NCI-H2196 treated with DMSO at 0.1 percent for 48 hours (cell line): ENCODE results near the gene TRDMT1.

ENCODE experiments used
- DNase-seq: peaks from one replicate; lab custom pipeline; 2025; ENCODE audit not compliant: unreplicated experiment; lab: John Stamatoyannopoulos, UW

The TRDMT1 gene

DNA sequence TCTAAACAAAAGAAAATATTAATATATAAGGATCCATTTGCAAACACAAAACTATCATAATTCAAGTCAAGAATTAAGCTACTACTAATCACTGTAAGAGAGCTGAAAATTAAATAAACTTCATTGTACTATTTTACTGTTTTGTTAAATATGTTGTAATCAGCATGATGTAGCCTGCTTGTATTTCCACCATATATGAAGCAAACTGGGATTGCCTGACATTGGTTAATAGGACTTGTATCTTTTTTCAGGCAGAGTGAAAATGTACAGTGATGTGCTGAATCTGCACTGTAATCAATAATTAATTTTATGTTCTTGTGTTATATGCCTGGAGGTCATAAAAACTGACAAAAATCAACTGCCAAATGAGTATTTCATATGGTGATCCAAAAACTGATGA lies 25.4 kb downstream of the TRDMT1 start:
- DNase-seq: no peak

DNA sequence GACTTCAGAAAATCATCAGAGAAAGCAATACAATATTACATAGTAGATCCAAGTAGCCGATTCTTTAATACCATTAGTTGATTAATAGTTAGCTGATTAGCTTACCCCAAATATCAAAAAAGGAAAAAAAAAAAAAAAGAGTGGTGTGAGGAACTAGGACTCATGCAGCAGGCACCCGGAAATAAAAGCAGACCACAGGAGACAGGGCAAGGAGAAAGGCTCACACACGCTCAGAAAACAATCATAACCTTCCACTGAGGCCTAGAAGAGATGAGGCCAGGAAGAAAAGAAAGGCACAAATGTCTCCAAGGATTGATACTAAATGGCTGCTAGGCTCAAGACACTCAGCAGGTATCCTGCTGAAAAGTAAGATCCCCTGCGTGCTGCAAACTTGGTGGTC lies 25.9 kb downstream of the TRDMT1 start:
- no peak for DNase-seq

GRCh38 chr10:17174626-17175025 lies 26.8 kb downstream of the TRDMT1 start:
- no peak for DNase-seq

- no peak for DNase-seq
These were observed 30.3 kb downstream of the TRDMT1 start for GRCh38 chr10:17171141-17171641.

GRCh38 chr10:17169803-17170202 lies 31.7 kb downstream of the TRDMT1 start:
- DNase-seq: no peak

- DNase-seq: no peak
These were observed 34.8 kb downstream of the TRDMT1 start for GRCh38 chr10:17166699-17167098.

GRCh38 chr10:17162828-17163227 lies 38.6 kb downstream of the TRDMT1 start:
- no peak for DNase-seq

GRCh38 chr10:17161775-17162174 lies 39.7 kb downstream of the TRDMT1 start:
- DNase-seq: no peak

GRCh38 chr10:17157024-17157423 lies 44.4 kb downstream of the TRDMT1 start:
- no peak for DNase-seq

DNA sequence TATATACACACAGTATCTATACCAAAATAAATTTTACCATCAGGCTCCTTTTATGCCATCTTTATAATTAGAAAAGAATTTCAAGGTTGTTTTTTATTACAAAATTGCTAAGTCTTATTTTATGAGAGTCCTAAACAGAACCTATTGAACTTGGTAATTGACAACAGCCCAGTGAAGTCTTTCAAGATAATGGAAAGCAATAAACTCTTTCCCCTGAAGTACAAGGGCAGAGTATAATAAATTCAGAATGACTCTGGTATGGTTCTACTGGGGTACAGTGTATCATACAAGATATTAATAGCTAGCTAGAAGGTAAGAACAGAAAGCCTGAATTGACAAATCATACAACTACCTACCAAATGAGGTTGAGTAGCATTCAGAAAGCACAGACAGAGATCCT lies 45.6 kb downstream of the TRDMT1 start:
- no peak for DNase-seq

- no peak for DNase-seq
These were observed 47.4 kb downstream of the TRDMT1 start for GRCh38 chr10:17154116-17154515.

DNA sequence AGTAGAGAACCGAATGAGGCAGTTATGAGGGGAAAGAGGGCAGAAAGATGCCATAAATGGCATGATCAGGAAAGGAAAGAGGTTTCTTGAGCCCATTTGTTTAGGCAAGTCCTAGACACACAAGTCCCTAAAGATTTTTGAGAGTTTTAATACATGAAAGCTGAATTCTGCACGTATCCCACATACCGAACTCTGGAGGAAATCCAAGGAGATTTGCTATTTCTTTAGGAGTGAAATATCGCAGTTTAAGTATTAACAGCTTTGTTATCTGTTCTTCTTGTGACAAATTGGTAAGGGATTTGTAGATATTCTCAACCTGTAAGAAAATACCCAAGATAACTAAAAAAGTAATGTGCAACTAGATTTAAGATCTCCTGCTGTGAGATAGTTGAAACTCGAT lies 48.2 kb downstream of the TRDMT1 start:
- DNase-seq: no peak

GRCh38 chr10:17151716-17152115 lies 49.8 kb downstream of the TRDMT1 start:
- no peak for DNase-seq

DNA sequence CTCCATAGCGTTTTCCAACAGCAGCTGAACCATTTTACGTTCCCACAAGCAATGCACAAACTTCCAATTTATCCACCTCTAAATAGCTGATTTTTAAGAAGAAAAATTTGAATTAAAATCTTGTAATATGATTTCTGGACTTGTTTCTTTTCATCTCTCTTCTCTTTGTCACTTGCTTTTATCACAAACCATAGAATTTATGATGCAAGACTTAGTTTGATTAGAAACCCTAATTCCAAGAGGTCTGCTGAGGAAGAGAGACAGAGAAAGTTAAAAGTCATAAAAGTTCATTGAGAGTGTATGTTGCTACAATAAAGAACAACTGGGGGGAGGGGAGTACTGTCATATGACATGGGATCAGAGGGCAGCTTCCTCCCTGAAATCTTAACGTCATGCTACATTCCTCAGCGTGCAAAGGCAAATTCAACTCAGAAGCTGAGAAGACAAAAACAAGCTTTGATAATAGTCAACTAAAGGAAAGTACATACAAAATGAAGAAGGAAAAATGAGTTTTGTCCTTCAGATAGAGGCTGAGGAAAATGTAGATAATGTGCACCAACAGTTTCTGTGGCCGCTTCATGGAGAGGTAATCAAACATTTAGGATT lies 53.5 kb downstream of the TRDMT1 start:
- no peak for DNase-seq

GRCh38 chr10:17146892-17147291 lies 54.6 kb downstream of the TRDMT1 start:
- no peak for DNase-seq

DNA sequence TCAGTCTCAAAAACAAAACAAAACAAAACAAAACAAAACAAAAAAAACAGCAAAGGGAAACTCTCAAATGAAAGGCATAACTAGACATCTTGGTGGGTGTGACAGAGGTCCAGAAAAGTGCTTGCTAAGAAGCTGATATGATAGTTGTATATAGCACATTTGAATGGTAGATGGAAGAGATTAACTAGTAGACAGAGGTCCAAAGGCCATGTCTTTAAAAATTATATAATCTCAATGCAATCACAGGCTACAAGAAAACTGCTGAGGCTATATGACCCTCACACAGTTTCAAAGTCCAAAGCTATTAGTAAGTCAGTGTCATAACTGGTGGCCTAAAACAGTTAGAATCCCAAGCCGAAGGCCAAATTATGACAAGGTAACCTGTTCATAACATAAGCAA lies 56.2 kb downstream of the TRDMT1 start:
- no peak for DNase-seq

GRCh38 chr10:17144757-17145156 lies 56.7 kb downstream of the TRDMT1 start:
- DNase-seq: no peak

- no peak for DNase-seq
These were observed 57.4 kb downstream of the TRDMT1 start for GRCh38 chr10:17144032-17144431.

DNA sequence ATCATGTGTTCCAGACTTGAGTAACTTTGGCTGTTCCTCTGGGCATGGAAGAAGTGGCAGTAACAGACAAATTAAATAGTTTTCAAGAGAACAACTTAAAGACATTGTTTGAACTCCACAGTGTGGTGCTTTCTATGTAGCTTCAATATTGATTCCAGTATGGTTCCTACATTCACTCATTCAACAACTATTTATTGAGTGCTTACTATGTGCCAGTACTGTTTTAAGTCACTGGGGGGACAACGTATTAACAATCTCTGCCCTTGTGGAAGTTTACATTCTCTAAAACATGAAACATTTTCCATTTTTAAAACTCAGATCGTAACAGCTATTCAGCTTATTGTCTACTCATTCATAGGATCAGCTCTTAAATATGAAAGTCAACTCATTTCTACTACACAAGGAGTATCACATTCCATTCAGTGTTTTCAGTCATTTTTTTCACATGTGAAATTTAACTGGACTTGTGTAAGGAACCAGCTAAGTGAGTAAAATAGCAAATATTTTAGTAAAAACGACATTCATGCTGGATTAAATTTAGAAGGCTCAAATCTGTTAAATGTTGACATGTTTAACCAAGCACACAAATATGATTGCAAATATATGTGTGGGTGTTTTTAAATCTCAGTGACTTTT lies 58.3 kb downstream of the TRDMT1 start:
- no peak for DNase-seq

- DNase-seq: no peak
These were observed 59.8 kb downstream of the TRDMT1 start for GRCh38 chr10:17141504-17142229.

DNA sequence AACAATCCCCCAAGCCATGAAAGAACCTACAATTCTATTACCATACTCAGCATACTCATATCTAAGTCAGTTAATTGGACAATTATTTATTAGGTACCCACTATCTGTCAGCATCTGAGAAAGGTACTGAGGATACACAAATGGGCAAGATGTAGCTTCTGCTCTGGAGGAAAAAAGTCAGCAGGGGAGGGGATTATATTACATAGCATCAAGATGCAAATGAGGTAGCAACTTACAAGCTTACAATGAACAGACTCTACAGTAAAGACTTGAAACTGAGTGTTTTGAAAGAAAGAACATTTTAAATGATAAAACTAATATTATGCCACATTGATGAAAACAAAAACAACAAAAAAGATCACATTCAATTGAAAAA lies 61.1 kb downstream of the TRDMT1 start:
- no peak for DNase-seq

- DNase-seq: no peak
These were observed 62.9 kb downstream of the TRDMT1 start for GRCh38 chr10:17138460-17139042.
